HCT116 (cell line): ENCODE data around the gene ZNF648. TPM values are rescaled to one million over a fixed set of nuclear protein-coding genes. Genes with fewer than 3 reads are reported as not detected.

Source experiments
- ATAC-seq: fragments of 200-7000 bp; cut with Tn5 transposase; 2 replicates; pipeline ENCODE4 v1.9.1; 2020; ENCODE audit warnings: mild to moderate bottlenecking, moderate library complexity
- BruUV-seq: library from RNA; stranded (reverse); fragments of 400-500 nt; replicated peaks from 2 replicates; lab custom pipeline; 2021; lab: Mats Ljungman, UMichigan
- CTCF ChIA-PET: fragments of 300-600 bp; sonication (Branson Sonifier 250); formaldehyde crosslinking; loops from one replicate; lab custom pipeline; 2021; ENCODE audit warnings: antibody characterized with exemption; lab: Charles Lee
- POLR2A ChIA-PET: fragments of 300-600, 350-600 bp; sonication (Branson Sonifier 250); formaldehyde crosslinking; loops from one replicate; lab custom pipeline; 2021; ENCODE audit warnings: antibody characterized with exemption; lab: Charles Lee
- RAD21 ChIA-PET, 2 experiments: fragments of 300-600 bp; sonication (Branson Sonifier 250); formaldehyde crosslinking; loops; one replicate each; lab custom pipeline; 2023; ENCODE audit warnings: low total read pairs in 2 of 2; ENCODE audit not compliant: uncharacterized antibody in 2 of 2, unreplicated experiment in 2 of 2, low non-redundant PET in 1 of 2; lab: Charles Lee
- DNase-seq: peaks from one replicate; pipeline ENCODE4 v3.0.0-alpha.2; 2010; ENCODE audit warnings: low read depth, low spot score
- H2AFZ ChIP-seq: fragments of 200-600 bp; shearing (Covaris generic), sonication (generic); 2 replicates; pipeline ENCODE4 v1.6.1; 2017; ENCODE audit warnings: low read depth, mixed run types, mixed read lengths, antibody characterized with exemption, low read length; ENCODE audit not compliant: poor library complexity, severe bottlenecking
- H3K27ac ChIP-seq: 2 replicates; pipeline ENCODE4 v1.5.1; 2012; ENCODE audit warnings: low read depth, low read length
- H3K27me3 ChIP-seq: fragments of 200-600 bp; sonication (generic); 2 replicates; pipeline ENCODE4 v1.6.1; 2016; ENCODE audit warnings: mixed run types, low read length, mixed read lengths; ENCODE audit not compliant: insufficient read depth
- H3K36me3 ChIP-seq, 2 experiments: fragments of 200-500 bp in 1 of 2; fragments of 200-600 bp in 1 of 2; sonication (Bioruptor generic) in 1 of 2; sonication (generic) in 1 of 2; 2 replicates each; pipeline versions ENCODE4 v1.5.1 to v1.6.1; 2014 to 2016; ENCODE audit warnings: low read length in 2 of 2, inconsistent platforms in 1 of 2, mixed read lengths in 1 of 2, mixed run types in 1 of 2; ENCODE audit not compliant: insufficient read depth in 2 of 2, control insufficient read depth in 1 of 2
- H3K4me1 ChIP-seq, 2 experiments: fragments of 200-600 bp in 1 of 2; sonication (generic) in 1 of 2; 2 replicates each; pipeline versions ENCODE4 v1.5.1 to v1.6.1; 2012 to 2017; ENCODE audit warnings: low read length in 2 of 2, inconsistent platforms in 1 of 2, mild to moderate bottlenecking in 1 of 2, mixed read lengths in 1 of 2, mixed run types in 1 of 2, moderate library complexity in 1 of 2; ENCODE audit not compliant: insufficient read depth in 2 of 2, control insufficient read depth in 1 of 2
- H3K4me2 ChIP-seq: fragments of 200-600 bp; sonication (generic); 2 replicates; pipeline ENCODE4 v1.6.1; 2017; ENCODE audit warnings: mixed run types, low read length, mixed read lengths
- H3K4me3 ChIP-seq, 2 experiments: fragments of 200-600 bp in 1 of 2; sonication (generic) in 1 of 2; replicated peaks in 1 of 2; 2 replicates each; pipeline ENCODE4 v1.5.1; 2011 to 2016; ENCODE audit warnings: low read length in 2 of 2, control low read depth in 1 of 2, low read depth in 1 of 2, mild to moderate bottlenecking in 1 of 2, mixed read lengths in 1 of 2, mixed run types in 1 of 2
- H3K79me2 ChIP-seq: fragments of 200-600 bp; sonication (generic); 2 replicates; pipeline ENCODE4 v1.6.1; 2017; ENCODE audit warnings: mild to moderate bottlenecking, mixed run types, low read length, moderate library complexity, mixed read lengths; ENCODE audit not compliant: insufficient read depth
- H3K9ac ChIP-seq: fragments of 200-600 bp; sonication (generic); 2 replicates; pipeline ENCODE4 v1.6.1; 2016; ENCODE audit warnings: low read length, mixed read lengths
- H3K9me2 ChIP-seq: fragments of 200-600 bp; sonication (generic), shearing (Covaris generic); 2 replicates; pipeline ENCODE4 v1.6.1; 2017; ENCODE audit warnings: mixed run types, mild to moderate bottlenecking, moderate library complexity; ENCODE audit not compliant: insufficient read depth
- H3K9me3 ChIP-seq, 2 experiments: fragments of 200-500 bp in 1 of 2; fragments of 200-600 bp in 1 of 2; sonication (Bioruptor generic) in 1 of 2; sonication (generic) in 1 of 2; 2 replicates each; pipeline ENCODE4 v1.6.1; 2014 to 2017; ENCODE audit warnings: low read length in 2 of 2, mixed read lengths in 2 of 2, inconsistent platforms in 1 of 2, low read depth in 1 of 2, mild to moderate bottlenecking in 1 of 2, mixed run types in 1 of 2, moderate library complexity in 1 of 2; ENCODE audit not compliant: control insufficient read depth in 1 of 2, insufficient read depth in 1 of 2
- H4K20me1 ChIP-seq: fragments of 200-600 bp; sonication (generic), shearing (Covaris generic); 2 replicates; pipeline ENCODE4 v1.6.1; 2017; ENCODE audit warnings: mixed run types, mild to moderate bottlenecking, moderate library complexity; ENCODE audit not compliant: insufficient read depth
- ATF3 ChIP-seq: IDR thresholded peaks from 2 replicates; pipeline ENCODE4 v1.6.1; 2012
- CTCF ChIP-seq, 3 experiments: fragments of 200-600 bp in 1 of 3; sonication (generic) in 1 of 3; IDR thresholded peaks in 2 of 3; conservative IDR thresholded peaks in 1 of 3; 2 replicates each; pipeline ENCODE4 v1.5.1; 2012 to 2017; ENCODE audit warnings: low read depth in 2 of 3, low read length in 2 of 3, antibody characterized with exemption in 1 of 3, borderline replicate concordance in 1 of 3, control low read depth in 1 of 3, mild to moderate bottlenecking in 1 of 3, mixed read lengths in 1 of 3, mixed run types in 1 of 3, moderate library complexity in 1 of 3; ENCODE audit not compliant: insufficient read depth in 1 of 3
- EZH2 ChIP-seq: fragments of 200-600 bp; sonication (generic); IDR thresholded peaks from 2 replicates; pipeline ENCODE4 v1.6.1; 2017; ENCODE audit warnings: antibody characterized with exemption, mixed run types
- EZH2phosphoT487 ChIP-seq: fragments of 200-600 bp; IDR thresholded peaks from 2 replicates; pipeline ENCODE4 v1.6.1; 2018; ENCODE audit warnings: antibody characterized with exemption, borderline replicate concordance
- JUND ChIP-seq: IDR thresholded peaks from 2 replicates; pipeline ENCODE4 v1.6.1; 2012
- POLR2AphosphoS5 ChIP-seq: IDR thresholded peaks from 2 replicates; pipeline ENCODE4 v1.6.1; 2011; ENCODE audit warnings: mild to moderate bottlenecking, low read depth, low read length, moderate library complexity
- SP1 ChIP-seq: IDR thresholded peaks from 2 replicates; pipeline ENCODE4 v1.6.1; 2012; ENCODE audit warnings: low read depth
- ZBTB33 ChIP-seq: IDR thresholded peaks from 2 replicates; pipeline ENCODE4 v1.6.1; 2011; ENCODE audit warnings: mild to moderate bottlenecking, low read length, moderate library complexity; ENCODE audit not compliant: insufficient replicate concordance; ENCODE audit errors: extremely low read depth
- intact Hi-C: fragments of 100-400 bp; cut with micrococcal nuclease; formaldehyde crosslinking; loops from 2 replicates; pipeline ENCODE4 v1.10.0; 2022
- total RNA-seq: library from RNA; stranded (reverse); gene quantifications from one replicate; pipeline ENCODE4 v1.2.1, GENCODE V29; 2021; ENCODE audit not compliant: unreplicated experiment

Gene ZNF648
- total RNA-seq, 1 experiment from 2014 or later, result 0.57 TPM

GRCh38 chr1:182064611-182065010 is 3.1 kb upstream of the ZNF648 start:
- no peaks in the 10 kb centered on the region for H3K79me2 ChIP-seq
- H3K9me3 ChIP-seq, result no peaks in the 10 kb centered on the region
- CTCF ChIA-PET, result interaction anchor here (0.9 kb wide), 1 partner anchor 10 kb away, joined by 5 read pairs; no protein-coding TSS in a partner anchor
- H3K36me3 ChIP-seq, result no peaks in the 10 kb centered on the region
- TF ChIP-seq POLR2AphosphoS5 (no peak), EZH2 (no peak), JUND (no peak), SP1 (no peak)
- TF ChIP-seq, all 23 proteins: peak for 0
- no peaks in the 10 kb centered on the region for H3K27me3 ChIP-seq
- no peaks in the 10 kb centered on the region for H3K9me2 ChIP-seq
- H3K4me1 ChIP-seq, result peaks cover 0 to 6% of the 10 kb centered on the region in 2 experiments; a peak in 2 of 4 replicates
- DNase-seq, result no peak
- ATAC-seq, result no peak
- no TSS peak for BruUV-seq
- no peaks in the 10 kb centered on the region for H4K20me1 ChIP-seq
- no peak overlapping the region for H3K27ac ChIP-seq
- ChIA-PET RAD21 (no interaction called here), POLR2A (no interaction called here)
- intact Hi-C loops, result no loop called here
- H3K9ac ChIP-seq, result no peak overlapping the region
- no peak overlapping the region for H3K4me3 ChIP-seq
- H2AFZ ChIP-seq, result no peak overlapping the region
- no peak overlapping the region for H3K4me2 ChIP-seq

GRCh38 chr1:182062223-182062622 is 711 bp upstream of the ZNF648 start:
- no peak for DNase-seq
- Histone ChIP-seq H3K4me3 (no peak overlapping the region), H3K27me3 (no peaks in the 10 kb centered on the region), H3K4me2 (peak overlapping the region; percentile 50; the same call in 1 of the 2 replicates), H3K79me2 (no peaks in the 10 kb centered on the region), H3K27ac (no peak overlapping the region), H3K9me2 (no peaks in the 10 kb centered on the region), H2AFZ (no peak overlapping the region), H3K36me3 (no peaks in the 10 kb centered on the region), H3K4me1 (peaks cover 0 to 6% of the 10 kb centered on the region in 2 experiments; a peak in 1 of 4 replicates)
- no TSS peak for BruUV-seq
- ChIA-PET POLR2A (no interaction called here), RAD21 (no interaction called here), CTCF (interaction anchor here (1.0 to 1.1 kb wide), 2 partner anchors 10 to 19 kb away, joined by 3 read pairs; no protein-coding TSS in a partner anchor)
- intact Hi-C loops, result no loop called here
- ATAC-seq, result no peak
- TF ChIP-seq CTCF (IDR thresholded peaks at IDR 0.05 in 2 of 3, conservative IDR thresholded peaks at IDR 0.05 in 1 of 3; ENCODE audit: borderline replicate concordance in 1 of 3, insufficient read depth in 1 of 3, low read depth in 2 of 3, low read length in 2 of 3) (no peak), EZH2phosphoT487 (no peak), ATF3 (no peak), ZBTB33 (no peak), JUND (no peak)
- TF ChIP-seq, all 23 proteins: peak for 0
- no peaks in the 10 kb centered on the region for H3K9me3 ChIP-seq
- no peaks in the 10 kb centered on the region for H4K20me1 ChIP-seq
- H3K9ac ChIP-seq, result no peak overlapping the region
